C4-2B (cell line): ENCODE data around the gene RASAL2.

ENCODE experiments used
- ZFX ChIP-seq: fragments of 450-650 bp; IDR thresholded peaks from 2 replicates; pipeline ENCODE4 v1.6.1; 2017
- TF ChIP-seq, protein P1 (sequence below): fragments of 450-650 bp; conservative IDR thresholded peaks from 2 replicates; pipeline ENCODE4 v1.5.1; 2017; ENCODE audit warnings: mild to moderate bottlenecking

DNA sequence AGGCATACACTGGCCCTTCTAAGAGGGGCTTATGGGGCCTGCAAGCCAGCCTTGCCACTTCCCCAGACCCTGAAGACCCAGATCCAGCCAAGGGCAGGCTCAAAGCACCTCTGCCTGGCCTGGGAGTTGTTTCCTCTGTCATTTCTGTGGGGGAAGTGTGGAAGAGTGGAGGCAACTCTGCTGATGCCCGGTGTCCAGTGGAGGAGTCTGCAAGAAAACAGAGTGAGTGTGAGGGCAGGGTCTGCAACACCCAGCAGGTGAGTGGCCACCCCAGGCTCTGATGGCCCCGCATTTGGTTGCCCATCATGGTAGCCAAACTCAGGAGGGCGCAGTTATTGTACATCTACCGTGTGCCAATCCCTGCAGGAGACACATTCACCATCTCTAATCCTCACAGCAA is 394.5 kb downstream of the RASAL2 start:
- TF ChIP-seq, protein P1, sequence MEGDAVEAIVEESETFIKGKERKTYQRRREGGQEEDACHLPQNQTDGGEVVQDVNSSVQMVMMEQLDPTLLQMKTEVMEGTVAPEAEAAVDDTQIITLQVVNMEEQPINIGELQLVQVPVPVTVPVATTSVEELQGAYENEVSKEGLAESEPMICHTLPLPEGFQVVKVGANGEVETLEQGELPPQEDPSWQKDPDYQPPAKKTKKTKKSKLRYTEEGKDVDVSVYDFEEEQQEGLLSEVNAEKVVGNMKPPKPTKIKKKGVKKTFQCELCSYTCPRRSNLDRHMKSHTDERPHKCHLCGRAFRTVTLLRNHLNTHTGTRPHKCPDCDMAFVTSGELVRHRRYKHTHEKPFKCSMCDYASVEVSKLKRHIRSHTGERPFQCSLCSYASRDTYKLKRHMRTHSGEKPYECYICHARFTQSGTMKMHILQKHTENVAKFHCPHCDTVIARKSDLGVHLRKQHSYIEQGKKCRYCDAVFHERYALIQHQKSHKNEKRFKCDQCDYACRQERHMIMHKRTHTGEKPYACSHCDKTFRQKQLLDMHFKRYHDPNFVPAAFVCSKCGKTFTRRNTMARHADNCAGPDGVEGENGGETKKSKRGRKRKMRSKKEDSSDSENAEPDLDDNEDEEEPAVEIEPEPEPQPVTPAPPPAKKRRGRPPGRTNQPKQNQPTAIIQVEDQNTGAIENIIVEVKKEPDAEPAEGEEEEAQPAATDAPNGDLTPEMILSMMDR: no peak
- TF ChIP-seq ZFX: no peak
